Activated naive CD4-positive, alpha-beta T cell (primary cell): Measurements from ENCODE around the gene SDR39U1.

Source experiments
- DNase-seq, 4 experiments: peaks; one replicate each; lab custom pipeline; 2025; lab: John Stamatoyannopoulos, UW

SDR39U1 gene

DNA sequence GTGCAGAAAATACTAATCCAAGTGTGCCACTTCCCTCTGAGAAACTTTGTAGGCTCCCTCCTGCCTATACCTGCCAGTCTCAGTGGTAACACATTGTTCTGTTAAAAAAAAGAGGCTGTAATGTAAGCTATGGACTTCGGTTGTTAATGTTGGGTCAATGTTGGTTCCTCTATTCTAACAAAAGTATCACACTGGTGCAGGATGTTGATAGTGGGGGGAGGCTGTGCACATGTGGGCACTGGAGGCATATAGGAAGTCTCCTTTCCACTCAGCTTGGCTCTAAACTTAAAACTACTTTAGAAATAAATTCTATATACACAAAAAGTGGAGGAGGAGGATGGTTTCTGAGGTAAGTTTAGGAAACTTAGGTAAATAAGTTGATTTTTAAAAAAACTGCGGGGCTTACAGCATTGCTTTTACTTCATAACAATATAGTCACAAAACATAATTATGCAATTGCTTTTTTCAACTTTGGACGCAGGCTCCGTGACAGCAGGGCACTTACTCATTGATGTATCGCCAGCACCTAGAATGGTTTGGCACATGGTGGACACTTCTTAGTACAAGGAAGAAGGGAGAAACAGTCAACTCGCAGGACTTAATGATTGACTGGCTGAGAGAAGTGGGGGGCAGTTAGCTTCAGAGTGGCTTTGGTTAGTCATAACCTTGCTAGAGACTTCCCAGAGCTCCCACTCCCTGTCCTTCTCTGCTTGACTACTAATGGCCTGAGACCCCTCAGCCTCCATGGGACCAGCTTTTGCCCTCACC is 51.7 kb downstream of the SDR39U1 start:
- no peak for DNase-seq
